Transverse colon (tissue), 4 donors: Measurements from ENCODE around the gene POLD4. TPM values are rescaled to one million over a fixed set of nuclear protein-coding genes. Genes with fewer than 3 reads are reported as not detected.

Experiments
- DNase-seq: peaks from one replicate; pipeline ENCODE4 v3.0.0-alpha.2; 2019
- H3K27ac ChIP-seq, 4 donors: fragments of 200-600 bp; sonication (generic); 2 replicates each; pipeline ENCODE4 v1.5.1; 2016 to 2018; ENCODE audit warnings: inconsistent platforms in 4 of 4
- H3K27me3 ChIP-seq: fragments of 200-600 bp; sonication (generic); 2 replicates; pipeline ENCODE4 v1.5.1; 2017; ENCODE audit warnings: inconsistent platforms
- H3K36me3 ChIP-seq, 4 donors: fragments of 200-600 bp; sonication (generic); 2 replicates each; pipeline ENCODE4 v1.5.1; 2017 to 2019; ENCODE audit warnings: inconsistent platforms in 4 of 4
- H3K4me1 ChIP-seq, 4 donors: fragments of 200-600 bp; sonication (generic); 2 replicates each; pipeline ENCODE4 v1.5.1; 2017 to 2020; ENCODE audit warnings: inconsistent platforms in 4 of 4
- H3K4me3 ChIP-seq, 4 donors: fragments of 200-600 bp; sonication (generic); 1 replicate in 1 of 4; 2 replicates in 3 of 4; pipeline versions ENCODE4 v1.5.1 to v1.6.1; 2017 to 2019; ENCODE audit warnings: inconsistent platforms in 4 of 4
- H3K9me3 ChIP-seq, 2 donors: fragments of 200-600 bp; sonication (generic); 2 replicates each; pipeline ENCODE4 v1.5.1; 2017 to 2019; ENCODE audit warnings: inconsistent platforms in 2 of 2
- CTCF ChIP-seq, 5 experiments: fragments of 200-600 bp in 3 of 5; fragments of 450-650 bp in 2 of 5; sonication (generic) in 3 of 5; IDR thresholded peaks; 1 replicate in 2 of 5; 2 replicates in 3 of 5; pipeline ENCODE4 v1.5.1; 2016 to 2017; ENCODE audit warnings: antibody characterized with exemption in 5 of 5, inconsistent platforms in 3 of 5, mild to moderate bottlenecking in 2 of 5, moderate library complexity in 1 of 5
- EP300 ChIP-seq: sonication (generic); formaldehyde crosslinking; IDR thresholded peaks from one replicate; pipeline ENCODE4 v1.6.1; 2017; ENCODE audit warnings: antibody characterized with exemption, low read depth
- POLR2A ChIP-seq: fragments of 450-650 bp; IDR thresholded peaks from one replicate; pipeline ENCODE4 v1.6.1; 2016; ENCODE audit warnings: antibody characterized with exemption, mild to moderate bottlenecking, moderate library complexity
- POLR2AphosphoS5 ChIP-seq, 3 donors: sonication (generic); formaldehyde crosslinking; IDR thresholded peaks; one replicate each; pipeline ENCODE4 v1.6.1; 2016; ENCODE audit warnings: antibody characterized with exemption in 3 of 3
- WGBS, 2 donors: methylation state at CpG; one replicate each; pipeline ENCODE4 v1.1.5; 2018; ENCODE audit warnings: low coverage in 1 of 2; 5-methylcytosine and 5-hydroxymethylcytosine counted together
- in situ Hi-C, 4 donors: fragments of 200-750 bp; cut with MboI; loops; one replicate each; pipeline versions ENCODE4 v1.15.0 to v1.15.1; 2017; ENCODE audit warnings: low sequenced_read_pairs in 3 of 4, low pct_ligation_motif_present in 1 of 4, low pct_unique_long_range_greater_than_20kb in 1 of 4
- intact Hi-C: fragments of 100-400 bp; cut with DNase I; formaldehyde crosslinking; loops from one replicate; pipeline ENCODE4 v1.15.1; 2023; ENCODE audit warnings: low total_unique reads
- total RNA-seq, 4 donors: library from RNA; depleted of rRNA; stranded (reverse); fragments of >200 nt; gene quantifications; one replicate each; pipeline ENCODE4 v1.1.0, GENCODE V29; 2016

POLD4 gene
- total RNA-seq, 4 donors from 2014 or later, result 261 to 372 (median 319) TPM

GRCh38 chr11:67304511-67305113 lies 48.7 kb downstream of the POLD4 start:
- Histone ChIP-seq H3K36me3 (peaks cover 0 to 9% (median under 1%) of the 10 kb centered on the region in 4 donors), H3K27ac (peak overlapping the region; percentile 83 to 91 (median 90))
- DNase-seq, result peak; percentile 9

GRCh38 chr11:67303835-67304411 lies 49.4 kb downstream of the POLD4 start:
- peak; percentile 55 for DNase-seq
- peaks cover 13 to 37% (median 27%) of the 10 kb centered on the region in 4 donors for H3K4me1 ChIP-seq

More at GRCh38 chr11:67304511-67305113, 48.7 kb downstream of the POLD4 start:
- TF ChIP-seq EP300 (no peak), CTCF (IDR thresholded peaks at IDR 0.05) (no peak), POLR2A (no peak), POLR2AphosphoS5 (IDR thresholded peaks at IDR 0.05) (no peak)
- Histone ChIP-seq H3K4me3 (peak overlapping the region; percentile 81 to 94 (median 84)), H3K27me3 (no peaks in the 10 kb centered on the region), H3K4me1 (peaks cover 13 to 37% (median 27%) of the 10 kb centered on the region in 4 donors), H3K9me3 (no peaks in the 10 kb centered on the region)
- intact Hi-C loops (no loop called here), in situ Hi-C loops (no loop called here)
- 62% methylated on average over 14 of the region's 14 CpGs; no CpG with 5 or more reads in 1 of the 2 donors for WGBS, 2 donors

GRCh38 chr11:67303132-67303834 lies 50.1 kb downstream of the POLD4 start, which contains the start of gene SSH3:
Gene SSH3 (plus strand): TSS chr11:67303530. CDS start chr11:67303626, 96 bp downstream.
- Histone ChIP-seq H3K9me3 (no peaks in the 10 kb centered on the region), H3K27me3 (no peaks in the 10 kb centered on the region), H3K27ac (peak within 1 kb of the TSS; percentile 83 to 91 (median 90)), H3K36me3 (peaks cover 0 to 6% (median 0%) of the 10 kb centered on the region in 4 donors), H3K4me3 (peak within 1 kb of the TSS; percentile 81 to 94 (median 84)), H3K4me1 (peaks cover 13 to 37% (median 27%) of the 10 kb centered on the region in 4 donors)
- intact Hi-C loops, result no loop called here
- in situ Hi-C loops, result no loop called here
- peak; percentile 90 for DNase-seq
- WGBS, 2 donors, result 0% methylated on average over 27 of the region's 65 CpGs; no CpG with 5 or more reads in 1 of the 2 donors
- TF ChIP-seq POLR2AphosphoS5 (IDR thresholded peaks at IDR 0.05) (peak; percentile 57 to 88 (median 80)), CTCF (IDR thresholded peaks at IDR 0.05) (no peak), POLR2A (peak; percentile 92)

More at GRCh38 chr11:67303835-67304411, 49.4 kb downstream of the POLD4 start:
- peak overlapping the region; percentile 83 to 91 (median 90) for H3K27ac ChIP-seq
- H3K27me3 ChIP-seq, result no peaks in the 10 kb centered on the region
- H3K9me3 ChIP-seq, result no peaks in the 10 kb centered on the region
- TF ChIP-seq CTCF (IDR thresholded peaks at IDR 0.05), result no peak
- no peak for TF ChIP-seq EP300
- TF ChIP-seq POLR2A, result no peak
- TF ChIP-seq POLR2AphosphoS5 (IDR thresholded peaks at IDR 0.05), result no peak
- WGBS, 2 donors, result 6% methylated on average over 30 of the region's 43 CpGs; no CpG with 5 or more reads in 1 of the 2 donors
- in situ Hi-C loops, result no loop called here
- H3K4me3 ChIP-seq, result peak overlapping the region; percentile 81 to 94 (median 84)
- H3K36me3 ChIP-seq, result peaks cover 0 to 9% (median 0%) of the 10 kb centered on the region in 4 donors
- intact Hi-C loops, result no loop called here

GRCh38 chr11:67302571-67303131 lies 50.7 kb downstream of the POLD4 start:
- in situ Hi-C loops, result no loop called here
- Histone ChIP-seq H3K27ac (peak overlapping the region; percentile 83 to 91 (median 90)), H3K27me3 (no peaks in the 10 kb centered on the region), H3K36me3 (no peaks in the 10 kb centered on the region), H3K4me1 (peaks cover 13 to 37% (median 27%) of the 10 kb centered on the region in 4 donors), H3K4me3 (peak overlapping the region; percentile 81 to 94 (median 84)), H3K9me3 (no peaks in the 10 kb centered on the region)
- intact Hi-C loops, result no loop called here
- TF ChIP-seq POLR2A (no peak), POLR2AphosphoS5 (IDR thresholded peaks at IDR 0.05) (no peak)
- peak; percentile 69 for DNase-seq
- WGBS, 2 donors, result 21% methylated on average over 20 of the region's 23 CpGs; no CpG with 5 or more reads in 1 of the 2 donors
